COR-L47 (cell line): ENCODE data around the gene OTOGL.
"Not testable (repeated sequence)": the region's sequence is repeated elsewhere in the genome, so short reads cannot be mapped to it uniquely, and the experiment has no call there.

Experiments used
- DNase-seq: peaks from one replicate; lab custom pipeline; 2025; lab: John Stamatoyannopoulos, UW

The OTOGL gene

GRCh38 chr12:80099259-80099658, at the start of gene OTOGL:
Gene OTOGL (plus strand): TSS chr12:80099537. CDS start chr12:80209432, 109,895 bp downstream.
- DNase-seq: no peak

GRCh38 chr12:80050236-80050635, 49.1 kb upstream of the OTOGL start:
- no peak for DNase-seq

- no peak for DNase-seq
Measured at GRCh38 chr12:80053051-80053790, 46.1 kb upstream of the OTOGL start.

GRCh38 chr12:80056232-80056631, 43.1 kb upstream of the OTOGL start:
- no peak for DNase-seq

- DNase-seq: peak; percentile 9
Measured at GRCh38 chr12:80056845-80057244, 42.5 kb upstream of the OTOGL start.

GRCh38 chr12:80058586-80058985, 40.8 kb upstream of the OTOGL start:
- no peak for DNase-seq

GRCh38 chr12:80059102-80059501, 40.2 kb upstream of the OTOGL start:
- peak; percentile 26 for DNase-seq

GRCh38 chr12:80059875-80060274, 39.5 kb upstream of the OTOGL start:
- peak; percentile 12 for DNase-seq

- no peak for DNase-seq
Measured at GRCh38 chr12:80064269-80064668, 35.1 kb upstream of the OTOGL start.

- no peak for DNase-seq
Measured at GRCh38 chr12:80064951-80065350, 34.4 kb upstream of the OTOGL start.

GRCh38 chr12:80068173-80068572, 31.2 kb upstream of the OTOGL start:
- DNase-seq: no peak

GRCh38 chr12:80083892-80084614, 15.3 kb upstream of the OTOGL start:
- DNase-seq: not testable (repeated sequence)

GRCh38 chr12:80086025-80086424, 13.3 kb upstream of the OTOGL start:
- no peak for DNase-seq

- DNase-seq: no peak
Measured at GRCh38 chr12:80087486-80088213, 11.7 kb upstream of the OTOGL start.

GRCh38 chr12:80100591-80100990, 1.3 kb downstream of the OTOGL start:
- DNase-seq: no peak

- DNase-seq: no peak
Measured at GRCh38 chr12:80101126-80101525, 1.8 kb downstream of the OTOGL start.

- no peak for DNase-seq
Measured at GRCh38 chr12:80107221-80107620, 7.9 kb downstream of the OTOGL start.

GRCh38 chr12:80116735-80117134, 17.4 kb downstream of the OTOGL start:
- no peak for DNase-seq

GRCh38 chr12:80118565-80119324, 19.4 kb downstream of the OTOGL start:
- no peak for DNase-seq

- no peak for DNase-seq
Measured at GRCh38 chr12:80120994-80121393, 21.7 kb downstream of the OTOGL start.

GRCh38 chr12:80121661-80122060, 22.3 kb downstream of the OTOGL start:
- no peak for DNase-seq

GRCh38 chr12:80129895-80130530, 30.7 kb downstream of the OTOGL start:
- DNase-seq: no peak
